ENCODE results near the gene DTNBP1.

The DTNBP1 gene

GRCh38 chr6:15511248-15512125, 151.3 kb downstream of the DTNBP1 start:
- no peak for DNase-seq

- no peak for DNase-seq
Observed at GRCh38 chr6:15510536-15511247, 152.1 kb downstream of the DTNBP1 start.

- DNase-seq, result no peak
Observed at GRCh38 chr6:15510121-15510520, 152.7 kb downstream of the DTNBP1 start.

GRCh38 chr6:15509335-15509933, 153.4 kb downstream of the DTNBP1 start:
- no peak for DNase-seq

- no peak for DNase-seq
Observed at GRCh38 chr6:15508931-15509330, 153.9 kb downstream of the DTNBP1 start.

- no peak for DNase-seq
Observed at GRCh38 chr6:15508441-15508871, 154.4 kb downstream of the DTNBP1 start.

GRCh38 chr6:15507746-15508145, 155.1 kb downstream of the DTNBP1 start:
- DNase-seq, result no peak

GRCh38 chr6:15507221-15507620, 155.6 kb downstream of the DTNBP1 start:
- no peak for DNase-seq

- DNase-seq, result no peak
Observed at GRCh38 chr6:15506066-15506465, 156.8 kb downstream of the DTNBP1 start.

- no peak for DNase-seq
Observed at GRCh38 chr6:15505463-15505918, 157.3 kb downstream of the DTNBP1 start.

- peak; percentile 87 for DNase-seq
Observed at GRCh38 chr6:15504581-15505350, 158.1 kb downstream of the DTNBP1 start.

- DNase-seq, result no peak
Observed at GRCh38 chr6:15504040-15504495, 158.8 kb downstream of the DTNBP1 start.

GRCh38 chr6:15503346-15503680, 159.5 kb downstream of the DTNBP1 start:
- no peak for DNase-seq

- DNase-seq, result no peak
Observed at GRCh38 chr6:15502446-15503345, 160.1 kb downstream of the DTNBP1 start.

GRCh38 chr6:15501826-15502445, 160.9 kb downstream of the DTNBP1 start:
- DNase-seq, result no peak

- DNase-seq, result no peak
Observed at GRCh38 chr6:15500901-15501825, 161.7 kb downstream of the DTNBP1 start.

- DNase-seq, result no peak
Observed at GRCh38 chr6:15500078-15500740, 162.6 kb downstream of the DTNBP1 start.

GRCh38 chr6:15499591-15499990, 163.2 kb downstream of the DTNBP1 start:
- DNase-seq, result no peak

GRCh38 chr6:15499125-15499524, 163.7 kb downstream of the DTNBP1 start:
- no peak for DNase-seq

- no peak for DNase-seq
Observed at GRCh38 chr6:15498640-15499039, 164.2 kb downstream of the DTNBP1 start.
